DMS53 treated with DMSO at 0.1 percent for 48 hours (cell line): Measurements from ENCODE around the gene RETSAT.

Experiments
- DNase-seq: peaks from one replicate; lab custom pipeline; 2025; ENCODE audit not compliant: unreplicated experiment; lab: John Stamatoyannopoulos, UW

Gene RETSAT

GRCh38 chr2:85309699-85310321 lies 44.5 kb downstream of the RETSAT start:
- no peak for DNase-seq

DNA sequence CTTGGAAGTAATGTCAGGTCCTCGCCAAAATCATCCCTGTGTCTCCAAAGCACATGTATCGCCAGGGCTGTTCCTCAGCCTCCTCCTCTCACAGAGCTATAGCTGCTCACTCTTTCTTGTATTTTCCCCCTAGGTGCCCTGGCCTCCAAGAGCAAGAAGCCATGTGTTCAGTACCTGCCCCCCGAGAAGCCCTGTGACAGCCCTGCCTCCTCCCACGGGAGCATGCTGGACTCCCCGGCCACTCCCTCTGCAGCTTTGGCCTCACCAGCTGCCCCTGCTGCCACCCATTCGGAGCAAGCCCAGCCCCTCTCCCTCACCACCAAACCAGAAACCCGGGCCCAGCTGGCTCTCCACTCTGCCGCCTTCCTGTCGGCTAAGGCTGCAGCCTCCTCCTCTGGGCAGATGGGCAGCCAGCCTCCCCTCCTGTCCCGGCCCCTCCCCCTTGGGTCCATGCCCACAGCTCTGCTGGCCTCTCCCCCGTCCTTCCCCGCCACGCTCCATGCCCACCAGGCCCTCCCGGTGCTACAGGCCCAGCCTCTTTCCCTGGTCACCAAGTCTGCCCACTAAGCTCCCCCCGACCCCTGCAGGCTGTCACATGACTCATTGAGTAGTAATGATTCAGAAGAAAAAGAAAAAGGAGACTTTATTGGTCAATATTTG lies 45.3 kb downstream of the RETSAT start:
- peak; percentile 88 for DNase-seq

DNA sequence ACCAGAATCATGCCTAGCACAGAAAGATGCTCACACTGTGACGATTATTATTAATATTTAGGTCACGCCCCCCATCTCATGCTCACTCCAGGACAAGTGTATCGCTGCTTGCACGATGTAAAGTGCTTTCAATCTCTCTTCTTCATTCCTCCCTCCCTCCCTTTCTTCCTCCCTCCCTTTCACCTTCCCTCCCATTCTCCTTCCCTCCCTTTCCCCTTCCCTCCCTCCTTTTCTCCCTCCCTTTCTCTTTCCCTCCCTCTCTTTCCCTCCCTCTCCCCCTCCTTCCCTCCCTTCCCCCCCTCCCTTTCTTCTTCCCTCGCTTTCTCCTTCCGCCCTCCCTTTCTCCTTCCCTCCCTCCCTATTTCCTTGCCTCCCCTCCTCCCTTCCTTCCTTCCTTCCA lies 46.1 kb downstream of the RETSAT start:
- no peak for DNase-seq

DNA sequence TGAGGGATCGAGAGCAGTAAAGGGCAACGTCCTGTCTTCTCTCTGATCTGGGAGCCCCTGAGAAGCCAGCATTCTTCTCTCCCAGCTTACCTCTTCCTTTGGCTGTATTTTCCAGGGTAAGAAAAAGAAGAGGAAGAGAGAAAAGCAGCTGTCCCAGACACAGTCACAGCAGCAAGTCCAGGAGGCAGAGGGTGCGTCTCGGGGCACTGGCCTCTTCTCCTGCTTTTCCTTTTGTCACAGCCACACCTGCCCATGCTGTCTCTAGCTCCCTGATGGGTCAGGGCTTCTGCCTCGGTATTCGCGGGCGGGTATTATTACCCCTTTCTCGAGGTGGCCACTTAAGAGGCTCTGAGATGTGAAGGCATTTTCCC lies 46.8 kb downstream of the RETSAT start:
- peak; percentile 24 for DNase-seq

GRCh38 chr2:85303780-85304531 lies 50.4 kb downstream of the RETSAT start:
- no peak for DNase-seq

- DNase-seq: no peak
These were observed 52.2 kb downstream of the RETSAT start for GRCh38 chr2:85302121-85302520.
